Muscle of arm (tissue), 12 donors: ENCODE measurements around the gene SMPD1. TPM values are rescaled to one million over a fixed set of nuclear protein-coding genes. Genes with fewer than 3 reads are reported as not detected.

ENCODE experiments used
- polyA plus RNA-seq, 12 donors: library from polyadenylated mRNA; unstranded; fragments of 120-200 nt; gene quantifications; one replicate each; pipeline ENCODE4 v1.2.1, GENCODE V29; 2013; ENCODE audit not compliant: insufficient read length in 12 of 12

The SMPD1 gene
- polyA plus RNA-seq, 12 donors: 9.7 to 28.5 (median 23.4) TPM; not detected in 1

Other genes starting within 250 kb of the SMPD1 start
- not detected for gene OR52B2, start 220.1 kb upstream of the SMPD1 start, polyA plus RNA-seq
- under 1 TPM in 1 of 12 donors, not detected in 11; 0.15 TPM for gene OR52W1, start 191.2 kb upstream of the SMPD1 start, polyA plus RNA-seq
- under 1 TPM in 9 of 12 donors, not detected in 3; 0.11 to 0.58 (median 0.25) TPM for gene C11orf42, start 184.9 kb upstream of the SMPD1 start, polyA plus RNA-seq
- gene FHIP1B, start 155.8 kb upstream of the SMPD1 start, polyA plus RNA-seq: 10 to 100 TPM in 11 of 12 donors, not detected in 1; 19.2 to 53.0 (median 26.6) TPM
- gene CNGA4, start 151.4 kb upstream of the SMPD1 start, polyA plus RNA-seq: under 1 TPM in 7 of 12 donors, not detected in 5; 0.10 to 0.36 (median 0.16) TPM
- under 1 TPM in 2 of 12 donors, not detected in 10; 0.07 to 0.25 TPM for gene CCKBR, start 130.6 kb upstream of the SMPD1 start, polyA plus RNA-seq
- 10 to 100 TPM in 11 of 12 donors, not detected in 1; 18.1 to 37.8 (median 21.3) TPM for gene CAVIN3, start 70.0 kb upstream of the SMPD1 start, polyA plus RNA-seq
- 10 to 100 TPM in 11 of 12 donors, not detected in 1; 20.5 to 32.5 (median 28.1) TPM for gene APBB1, start 28.6 kb downstream of the SMPD1 start, polyA plus RNA-seq
- gene HPX, start 50.5 kb downstream of the SMPD1 start, polyA plus RNA-seq: 1 to 10 TPM in 10 of 12 donors, not detected in 2; 1.1 to 6.6 (median 1.8) TPM
- gene TRIM3, start 83.5 kb downstream of the SMPD1 start, polyA plus RNA-seq: 10 to 100 TPM in 11 of 12 donors, not detected in 1; 11.3 to 27.6 (median 13.7) TPM
- 10 to 100 TPM in 11 of 12 donors, not detected in 1; 25.7 to 57.2 (median 34.5) TPM for gene ARFIP2, start 90.9 kb downstream of the SMPD1 start, polyA plus RNA-seq
- gene TIMM10B, start 91.0 kb downstream of the SMPD1 start, polyA plus RNA-seq: 10 to 100 TPM in 11 of 12 donors, not detected in 1; 14.6 to 24.2 (median 20.1) TPM
- 10 to 100 TPM in 4 of 12 donors, 1 to 10 TPM in 7, not detected in 1; 3.7 to 12.6 (median 8.2) TPM for gene DNHD1, start 106.8 kb downstream of the SMPD1 start, polyA plus RNA-seq
- gene RRP8, start 213.1 kb downstream of the SMPD1 start, polyA plus RNA-seq: 10 to 100 TPM in 11 of 12 donors, not detected in 1; 18.6 to 23.3 (median 19.2) TPM
- gene ILK, start 213.3 kb downstream of the SMPD1 start, polyA plus RNA-seq: 100 to 1,000 TPM in 11 of 12 donors, not detected in 1; 120 to 152 (median 136) TPM
- gene TAF10, start 221.7 kb downstream of the SMPD1 start, polyA plus RNA-seq: 100 to 1,000 TPM in 8 of 12 donors, 10 to 100 TPM in 3, not detected in 1; 54.3 to 126 (median 109) TPM
- gene TPP1, start 228.9 kb downstream of the SMPD1 start, polyA plus RNA-seq: 10 to 100 TPM in 11 of 12 donors, not detected in 1; 37.1 to 78.2 (median 41.9) TPM